Esophagus muscularis mucosa (tissue), 4 donors: ENCODE results near the gene EMP1. TPM values are rescaled to one million over a fixed set of nuclear protein-coding genes. Genes with fewer than 3 reads are reported as not detected.

Experiments
- DNase-seq: peaks from one replicate; pipeline ENCODE4 v3.0.0-alpha.2; 2017; ENCODE audit errors: extremely low spot score
- H3K27ac ChIP-seq, 4 donors: fragments of 200-600 bp; sonication (generic); replicated peaks in 1 of 4; 1 replicate in 3 of 4; 2 replicates in 1 of 4; pipeline ENCODE4 v1.5.1; 2016 to 2019; ENCODE audit warnings: mild to moderate bottlenecking in 1 of 4
- H3K27me3 ChIP-seq, 4 donors: fragments of 200-600 bp; sonication (generic); one replicate each; pipeline versions ENCODE4 v1.5.1 to v1.6.0; 2016 to 2019
- H3K36me3 ChIP-seq, 4 donors: fragments of 200-600 bp; sonication (generic); one replicate each; pipeline ENCODE4 v1.5.1; 2016 to 2019
- H3K4me1 ChIP-seq, 4 donors: fragments of 200-600 bp; sonication (generic); one replicate each; pipeline ENCODE4 v1.5.1; 2016 to 2019
- H3K4me3 ChIP-seq, 4 donors: fragments of 200-600 bp; sonication (generic); 1 replicate in 2 of 4; 2 replicates in 2 of 4; pipeline ENCODE4 v1.5.1; 2016 to 2019; ENCODE audit warnings: mild to moderate bottlenecking in 4 of 4, moderate library complexity in 1 of 4
- H3K9me3 ChIP-seq, 4 donors: fragments of 200-600 bp; sonication (generic); 1 replicate in 3 of 4; 2 replicates in 1 of 4; pipeline ENCODE4 v1.5.1; 2016 to 2019
- EP300 ChIP-seq: sonication (generic); formaldehyde crosslinking; IDR thresholded peaks from one replicate; pipeline ENCODE4 v1.6.1; 2017; ENCODE audit warnings: antibody characterized with exemption
- POLR2A ChIP-seq: fragments of 450-650 bp; IDR thresholded peaks from one replicate; pipeline ENCODE4 v1.6.1; 2017; ENCODE audit warnings: antibody characterized with exemption, moderate library complexity, mild to moderate bottlenecking, low read depth
- POLR2AphosphoS5 ChIP-seq, 2 donors: sonication (generic); formaldehyde crosslinking; IDR thresholded peaks; one replicate each; pipeline ENCODE4 v1.6.1; 2017; ENCODE audit warnings: antibody characterized with exemption in 2 of 2
- WGBS: methylation state at CpG from one replicate; pipeline ENCODE4 v1.1.5; 2018; 5-methylcytosine and 5-hydroxymethylcytosine counted together
- intact Hi-C: fragments of 100-400 bp; cut with DNase I; formaldehyde crosslinking; loops from one replicate; pipeline ENCODE4 v1.15.1; 2023
- total RNA-seq, 4 donors: library from RNA; depleted of rRNA; stranded (reverse); fragments of >200 nt; gene quantifications; one replicate each; pipeline versions ENCODE4 v1.1.0 to v1.2.1, GENCODE V29; 2016
- TF ChIP-seq, protein P1 (sequence below), 3 experiments: fragments of 200-600 bp in 2 of 3; fragments of 450-650 bp in 1 of 3; sonication (generic) in 2 of 3; IDR thresholded peaks; one replicate each; pipeline ENCODE4 v1.5.1; 2017 to 2019; ENCODE audit warnings: antibody characterized with exemption in 3 of 3, mild to moderate bottlenecking in 2 of 3, moderate library complexity in 1 of 3

Gene EMP1
- total RNA-seq, 4 donors from 2014 or later: 42.8 to 425 (median 63.0) TPM

DNA sequence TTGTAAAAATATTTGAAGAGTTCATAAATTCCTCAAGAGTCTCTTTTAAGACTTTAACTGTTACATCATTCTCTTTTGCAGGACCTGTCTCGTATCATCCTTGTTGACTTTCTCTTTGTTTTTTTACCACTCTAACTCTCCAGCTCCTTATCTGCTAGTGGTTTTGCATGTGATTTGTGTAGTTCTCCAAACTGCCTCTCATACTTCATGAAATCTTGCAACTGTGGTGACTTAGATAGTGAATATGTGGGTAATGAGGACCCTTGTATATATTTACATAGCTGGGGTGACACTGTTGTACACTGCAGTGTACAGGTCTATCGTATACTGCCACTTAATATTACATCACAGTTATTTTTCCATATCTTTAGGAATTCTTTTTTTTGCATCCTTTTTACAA, 40.2 kb upstream of the EMP1 start:
- TF ChIP-seq POLR2A: no peak
- no peak for TF ChIP-seq POLR2AphosphoS5 (IDR thresholded peaks at IDR 0.05)
- TF ChIP-seq EP300: no peak
- TF ChIP-seq, protein P1, sequence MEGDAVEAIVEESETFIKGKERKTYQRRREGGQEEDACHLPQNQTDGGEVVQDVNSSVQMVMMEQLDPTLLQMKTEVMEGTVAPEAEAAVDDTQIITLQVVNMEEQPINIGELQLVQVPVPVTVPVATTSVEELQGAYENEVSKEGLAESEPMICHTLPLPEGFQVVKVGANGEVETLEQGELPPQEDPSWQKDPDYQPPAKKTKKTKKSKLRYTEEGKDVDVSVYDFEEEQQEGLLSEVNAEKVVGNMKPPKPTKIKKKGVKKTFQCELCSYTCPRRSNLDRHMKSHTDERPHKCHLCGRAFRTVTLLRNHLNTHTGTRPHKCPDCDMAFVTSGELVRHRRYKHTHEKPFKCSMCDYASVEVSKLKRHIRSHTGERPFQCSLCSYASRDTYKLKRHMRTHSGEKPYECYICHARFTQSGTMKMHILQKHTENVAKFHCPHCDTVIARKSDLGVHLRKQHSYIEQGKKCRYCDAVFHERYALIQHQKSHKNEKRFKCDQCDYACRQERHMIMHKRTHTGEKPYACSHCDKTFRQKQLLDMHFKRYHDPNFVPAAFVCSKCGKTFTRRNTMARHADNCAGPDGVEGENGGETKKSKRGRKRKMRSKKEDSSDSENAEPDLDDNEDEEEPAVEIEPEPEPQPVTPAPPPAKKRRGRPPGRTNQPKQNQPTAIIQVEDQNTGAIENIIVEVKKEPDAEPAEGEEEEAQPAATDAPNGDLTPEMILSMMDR (IDR thresholded peaks at IDR 0.05): no peak
- DNase-seq: no peak
- H3K36me3 ChIP-seq: no peaks in the 10 kb centered on the region
- H3K4me3 ChIP-seq: no peak overlapping the region
- intact Hi-C loops: no loop called here
- H3K9me3 ChIP-seq: peaks cover 0 to 4% (median 0%) of the 10 kb centered on the region in 4 donors
- 79% methylated on average over 2 of the region's 2 CpGs for WGBS
- no peaks in the 10 kb centered on the region for H3K27me3 ChIP-seq
- H3K27ac ChIP-seq: no peak overlapping the region
- peaks cover 8 to 15% (median 11%) of the 10 kb centered on the region in 4 donors for H3K4me1 ChIP-seq

DNA sequence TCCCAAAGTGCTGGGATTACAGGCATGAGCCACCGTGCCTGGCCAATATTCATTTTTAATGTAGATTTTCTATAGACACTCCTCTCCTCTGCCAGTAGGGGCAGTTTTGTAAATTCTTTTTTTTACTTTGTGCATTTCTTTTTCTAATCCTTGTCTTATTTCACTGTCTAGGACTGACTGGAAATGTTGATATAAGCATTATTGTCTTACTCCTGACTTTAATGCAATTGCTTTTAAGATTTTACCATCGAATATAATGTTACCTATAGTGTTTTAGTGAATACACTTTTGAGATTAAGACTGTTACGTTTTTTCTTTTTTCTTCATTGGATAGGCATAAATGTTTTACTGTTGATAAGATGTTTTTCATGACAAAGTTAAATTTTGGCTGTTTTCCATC, 35.4 kb upstream of the EMP1 start:
- Histone ChIP-seq H3K27ac (no peak overlapping the region), H3K9me3 (no peaks in the 10 kb centered on the region), H3K36me3 (no peaks in the 10 kb centered on the region), H3K27me3 (no peaks in the 10 kb centered on the region), H3K4me1 (peaks cover 0 to 11% (median 8%) of the 10 kb centered on the region in 4 donors), H3K4me3 (no peak overlapping the region)
- WGBS: 88% methylated on average over 3 of the region's 3 CpGs
- TF ChIP-seq, protein P1 (IDR thresholded peaks at IDR 0.05): no peak
- TF ChIP-seq EP300 (no peak), POLR2A (no peak), POLR2AphosphoS5 (IDR thresholded peaks at IDR 0.05) (no peak)
- no peak for DNase-seq
- intact Hi-C loops: no loop called here

DNA sequence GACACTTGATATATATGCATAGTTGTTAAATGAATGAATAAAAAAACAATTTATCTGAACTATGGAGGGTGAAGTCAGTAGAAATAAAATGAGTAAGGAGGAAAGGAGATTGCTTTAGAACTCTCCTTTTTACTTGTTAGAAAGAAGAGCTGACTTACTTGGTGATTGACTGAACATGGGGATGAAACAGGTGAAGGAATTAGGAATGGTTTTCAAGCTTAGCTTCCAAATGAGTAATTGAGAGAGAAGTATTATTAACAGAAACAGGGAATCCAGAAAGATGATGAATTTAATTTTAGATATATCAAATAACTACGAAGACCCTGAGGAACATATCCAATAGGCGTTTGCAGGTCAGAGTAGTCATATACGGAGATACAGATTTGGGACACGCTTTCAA, 33.6 kb upstream of the EMP1 start:
- DNase-seq: no peak
- Histone ChIP-seq H3K9me3 (no peaks in the 10 kb centered on the region), H3K4me3 (no peak overlapping the region), H3K27me3 (no peaks in the 10 kb centered on the region), H3K36me3 (no peaks in the 10 kb centered on the region), H3K4me1 (peaks cover 0 to 11% (median 8%) of the 10 kb centered on the region in 4 donors), H3K27ac (no peak overlapping the region)
- 94% methylated on average over 4 of the region's 4 CpGs for WGBS
- intact Hi-C loops: no loop called here
- TF ChIP-seq POLR2A (no peak), EP300 (no peak), POLR2AphosphoS5 (IDR thresholded peaks at IDR 0.05) (no peak)
- TF ChIP-seq, protein P1 (IDR thresholded peaks at IDR 0.05): no peak

DNA sequence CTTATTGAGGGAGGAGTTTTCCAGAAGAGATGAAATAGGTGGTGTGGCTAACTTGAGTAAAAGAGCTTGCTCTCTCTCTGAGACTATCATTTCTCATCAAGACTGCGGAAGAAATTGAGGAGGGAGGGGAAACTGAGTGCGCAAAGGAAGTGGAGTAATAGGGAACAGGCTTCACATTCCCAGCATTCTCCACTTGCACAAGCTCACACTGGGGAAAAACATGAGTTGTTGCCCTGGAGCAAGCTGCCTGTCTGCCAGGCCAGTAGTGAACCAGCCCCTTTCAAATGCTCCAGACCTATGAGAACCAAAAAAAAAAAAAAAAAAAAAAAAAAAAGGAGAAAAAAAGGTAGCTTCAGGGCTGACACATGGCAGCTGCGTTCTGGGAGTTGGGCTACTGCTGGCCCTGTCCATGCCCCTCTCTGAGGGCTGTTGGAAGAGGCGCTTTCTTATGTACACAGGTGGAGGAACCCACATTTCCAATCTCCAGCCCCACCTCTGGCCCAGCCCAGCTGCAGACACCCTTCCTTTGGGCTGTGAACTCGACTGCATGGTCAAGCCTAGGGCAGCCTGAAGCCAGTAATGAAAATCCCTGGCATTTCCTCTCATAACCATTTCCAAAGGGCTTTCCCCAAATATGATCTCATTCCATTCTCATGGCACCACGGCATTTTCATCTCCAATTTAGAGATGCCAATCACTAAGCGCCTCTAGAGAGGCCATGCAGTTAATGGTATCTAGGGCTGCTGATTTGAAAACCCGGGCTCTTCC, 32.5 kb upstream of the EMP1 start:
- Histone ChIP-seq H3K27me3 (no peaks in the 10 kb centered on the region), H3K4me1 (peaks cover 0 to 11% (median 8%) of the 10 kb centered on the region in 4 donors), H3K9me3 (no peaks in the 10 kb centered on the region), H3K27ac (no peak overlapping the region), H3K4me3 (no peak overlapping the region), H3K36me3 (no peaks in the 10 kb centered on the region)
- no peak for TF ChIP-seq POLR2A
- TF ChIP-seq, protein P1 (IDR thresholded peaks at IDR 0.05): no peak
- no peak for TF ChIP-seq POLR2AphosphoS5 (IDR thresholded peaks at IDR 0.05)
- no peak for TF ChIP-seq EP300
- WGBS: 85% methylated on average over 8 of the region's 8 CpGs
- no peak for DNase-seq
- intact Hi-C loops: no loop called here
